ENCODE results near the gene TBKBP1. TPM values are rescaled to one million over a fixed set of nuclear protein-coding genes. Genes with fewer than 3 reads are reported as not detected.

TBKBP1 gene
- total and polyA plus RNA-seq, 9 of the 15 experiments (the other 6 are each of a cell fraction or from before 2014, with no cell fraction given) = 0.03 to 15.6 (median 6.8) TPM

DNA sequence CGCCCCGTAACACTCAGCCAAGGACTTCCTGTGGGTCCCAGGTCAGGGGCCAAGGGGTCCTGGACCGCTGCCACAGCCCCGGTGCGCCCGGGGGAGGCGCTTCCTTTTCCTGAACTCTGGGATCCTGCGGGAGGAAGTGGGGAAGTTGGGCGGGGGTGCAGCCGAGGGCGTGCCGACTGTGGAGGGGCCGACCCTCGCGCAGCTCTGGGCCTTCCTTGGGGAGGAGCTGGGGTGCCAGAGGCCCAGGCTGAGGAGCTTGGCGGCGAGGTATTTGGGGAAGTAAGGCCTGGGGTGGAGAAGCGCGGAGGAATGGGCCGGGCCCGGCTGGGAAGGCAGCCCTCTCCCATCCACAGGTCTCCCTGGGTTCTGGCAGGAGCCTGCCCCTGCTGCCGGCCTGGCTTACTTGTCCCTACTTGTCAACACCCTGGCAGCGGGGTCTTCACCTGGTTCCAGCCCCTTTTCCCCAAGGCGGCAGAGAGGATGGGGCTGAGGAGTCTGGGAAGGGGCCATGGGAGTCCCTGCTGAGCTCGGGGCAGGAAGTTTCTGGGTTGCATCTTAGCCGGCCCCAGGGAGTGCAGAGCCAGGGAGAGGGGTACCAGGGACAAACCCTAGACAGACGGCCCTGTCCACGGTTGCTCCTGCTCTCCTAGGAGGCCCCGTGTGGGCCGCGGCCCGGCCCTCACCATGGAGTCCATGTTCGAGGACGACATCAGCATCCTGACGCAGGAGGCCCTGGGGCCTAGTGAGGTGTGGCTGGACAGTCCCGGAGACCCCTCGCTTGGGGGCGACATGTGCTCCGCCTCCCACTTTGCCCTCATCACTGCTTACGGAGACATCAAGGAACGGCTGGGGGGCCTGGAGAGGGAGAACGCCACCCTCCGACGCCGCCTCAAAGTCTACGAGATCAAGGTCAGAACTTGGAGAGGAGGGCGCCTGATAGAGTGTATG is 1.7 kb downstream of the TBKBP1 start (continued):
- TF ChIP-seq, protein P1, sequence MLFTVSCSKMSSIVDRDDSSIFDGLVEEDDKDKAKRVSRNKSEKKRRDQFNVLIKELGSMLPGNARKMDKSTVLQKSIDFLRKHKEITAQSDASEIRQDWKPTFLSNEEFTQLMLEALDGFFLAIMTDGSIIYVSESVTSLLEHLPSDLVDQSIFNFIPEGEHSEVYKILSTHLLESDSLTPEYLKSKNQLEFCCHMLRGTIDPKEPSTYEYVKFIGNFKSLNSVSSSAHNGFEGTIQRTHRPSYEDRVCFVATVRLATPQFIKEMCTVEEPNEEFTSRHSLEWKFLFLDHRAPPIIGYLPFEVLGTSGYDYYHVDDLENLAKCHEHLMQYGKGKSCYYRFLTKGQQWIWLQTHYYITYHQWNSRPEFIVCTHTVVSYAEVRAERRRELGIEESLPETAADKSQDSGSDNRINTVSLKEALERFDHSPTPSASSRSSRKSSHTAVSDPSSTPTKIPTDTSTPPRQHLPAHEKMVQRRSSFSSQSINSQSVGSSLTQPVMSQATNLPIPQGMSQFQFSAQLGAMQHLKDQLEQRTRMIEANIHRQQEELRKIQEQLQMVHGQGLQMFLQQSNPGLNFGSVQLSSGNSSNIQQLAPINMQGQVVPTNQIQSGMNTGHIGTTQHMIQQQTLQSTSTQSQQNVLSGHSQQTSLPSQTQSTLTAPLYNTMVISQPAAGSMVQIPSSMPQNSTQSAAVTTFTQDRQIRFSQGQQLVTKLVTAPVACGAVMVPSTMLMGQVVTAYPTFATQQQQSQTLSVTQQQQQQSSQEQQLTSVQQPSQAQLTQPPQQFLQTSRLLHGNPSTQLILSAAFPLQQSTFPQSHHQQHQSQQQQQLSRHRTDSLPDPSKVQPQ (CRISPR knock-in tag; IDR thresholded peaks at IDR 0.05; ENCODE audit: borderline replicate concordance) = no peak
- TF ChIP-seq POLR2G (IDR thresholded peaks at IDR 0.05; ENCODE audit: low read depth, low read length) (0 out of 2 replicates have a peak, but pooled peaks have one; percentile 41), NFIC (IDR thresholded peaks at IDR 0.05) (peak; percentile 47; the same call in 1 of the 2 replicates), EZH2 (IDR thresholded peaks at IDR 0.05; ENCODE audit: borderline replicate concordance, low read depth, low read length) (no peak), ELF1 (tag; IDR thresholded peaks at IDR 0.05) (no peak), SPI1 (IDR thresholded peaks at IDR 0.05; ENCODE audit: borderline replicate concordance, low read depth, low read length) (peak; percentile 65; the same call in 1 of the 2 replicates), MAFK (IDR thresholded peaks at IDR 0.05; ENCODE audit: low read length) (no peak), MECOM (CRISPR knock-in tag; IDR thresholded peaks at IDR 0.05) (no peak)
- TF ChIP-seq, protein P2, sequence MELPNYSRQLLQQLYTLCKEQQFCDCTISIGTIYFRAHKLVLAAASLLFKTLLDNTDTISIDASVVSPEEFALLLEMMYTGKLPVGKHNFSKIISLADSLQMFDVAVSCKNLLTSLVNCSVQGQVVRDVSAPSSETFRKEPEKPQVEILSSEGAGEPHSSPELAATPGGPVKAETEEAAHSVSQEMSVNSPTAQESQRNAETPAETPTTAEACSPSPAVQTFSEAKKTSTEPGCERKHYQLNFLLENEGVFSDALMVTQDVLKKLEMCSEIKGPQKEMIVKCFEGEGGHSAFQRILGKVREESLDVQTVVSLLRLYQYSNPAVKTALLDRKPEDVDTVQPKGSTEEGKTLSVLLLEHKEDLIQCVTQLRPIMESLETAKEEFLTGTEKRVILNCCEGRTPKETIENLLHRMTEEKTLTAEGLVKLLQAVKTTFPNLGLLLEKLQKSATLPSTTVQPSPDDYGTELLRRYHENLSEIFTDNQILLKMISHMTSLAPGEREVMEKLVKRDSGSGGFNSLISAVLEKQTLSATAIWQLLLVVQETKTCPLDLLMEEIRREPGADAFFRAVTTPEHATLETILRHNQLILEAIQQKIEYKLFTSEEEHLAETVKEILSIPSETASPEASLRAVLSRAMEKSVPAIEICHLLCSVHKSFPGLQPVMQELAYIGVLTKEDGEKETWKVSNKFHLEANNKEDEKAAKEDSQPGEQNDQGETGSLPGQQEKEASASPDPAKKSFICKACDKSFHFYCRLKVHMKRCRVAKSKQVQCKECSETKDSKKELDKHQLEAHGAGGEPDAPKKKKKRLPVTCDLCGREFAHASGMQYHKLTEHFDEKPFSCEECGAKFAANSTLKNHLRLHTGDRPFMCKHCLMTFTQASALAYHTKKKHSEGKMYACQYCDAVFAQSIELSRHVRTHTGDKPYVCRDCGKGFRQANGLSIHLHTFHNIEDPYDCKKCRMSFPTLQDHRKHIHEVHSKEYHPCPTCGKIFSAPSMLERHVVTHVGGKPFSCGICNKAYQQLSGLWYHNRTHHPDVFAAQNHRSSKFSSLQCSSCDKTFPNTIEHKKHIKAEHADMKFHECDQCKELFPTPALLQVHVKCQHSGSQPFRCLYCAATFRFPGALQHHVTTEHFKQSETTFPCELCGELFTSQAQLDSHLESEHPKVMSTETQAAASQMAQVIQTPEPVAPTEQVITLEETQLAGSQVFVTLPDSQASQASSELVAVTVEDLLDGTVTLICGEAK (IDR thresholded peaks at IDR 0.05) = 0 out of 2 replicates have a peak, but pooled peaks have one; percentile 8
- TF ChIP-seq, protein P2 (CRISPR knock-in tag; IDR thresholded peaks at IDR 0.05) = no peak
- TF ChIP-seq, protein P3, sequence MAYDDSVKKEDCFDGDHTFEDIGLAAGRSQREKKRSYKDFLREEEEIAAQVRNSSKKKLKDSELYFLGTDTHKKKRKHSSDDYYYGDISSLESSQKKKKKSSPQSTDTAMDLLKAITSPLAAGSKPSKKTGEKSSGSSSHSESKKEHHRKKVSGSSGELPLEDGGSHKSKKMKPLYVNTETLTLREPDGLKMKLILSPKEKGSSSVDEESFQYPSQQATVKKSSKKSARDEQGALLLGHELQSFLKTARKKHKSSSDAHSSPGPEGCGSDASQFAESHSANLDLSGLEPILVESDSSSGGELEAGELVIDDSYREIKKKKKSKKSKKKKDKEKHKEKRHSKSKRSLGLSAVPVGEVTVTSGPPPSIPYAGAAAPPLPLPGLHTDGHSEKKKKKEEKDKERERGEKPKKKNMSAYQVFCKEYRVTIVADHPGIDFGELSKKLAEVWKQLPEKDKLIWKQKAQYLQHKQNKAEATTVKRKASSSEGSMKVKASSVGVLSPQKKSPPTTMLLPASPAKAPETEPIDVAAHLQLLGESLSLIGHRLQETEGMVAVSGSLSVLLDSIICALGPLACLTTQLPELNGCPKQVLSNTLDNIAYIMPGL (CRISPR knock-in tag; IDR thresholded peaks at IDR 0.05) = no peak
